Measurements from ENCODE around the gene LRRC3C.

GRCh38 chr17:39925282-39926134 lies 2.0 kb upstream of the LRRC3C start:
- no peak for TF ChIP-seq POLR2A (IDR thresholded peaks at IDR 0.05)
- TF ChIP-seq CTCF (IDR thresholded peaks at IDR 0.05) = no peak

All from adrenal gland (tissue), 5 donors.